Caco-2 (cell line): ENCODE measurements around the gene ZBTB17. TPM values are rescaled to one million over a fixed set of nuclear protein-coding genes. Genes with fewer than 3 reads are reported as not detected.

Experiments
- BruUV-seq: library from RNA; stranded (reverse); fragments of 400-500 nt; replicated peaks from 2 replicates; lab custom pipeline; 2021; lab: Mats Ljungman, UMichigan
- CTCF ChIA-PET: fragments of 300-600 bp; sonication (Branson Sonifier 250); formaldehyde crosslinking; loops from one replicate; lab custom pipeline; 2022; ENCODE audit warnings: antibody characterized with exemption; lab: Charles Lee
- POLR2A ChIA-PET: fragments of 300-600 bp; sonication (Branson Sonifier 250); formaldehyde crosslinking; loops from one replicate; lab custom pipeline; 2022; ENCODE audit warnings: antibody characterized with exemption; lab: Charles Lee
- DNase-seq, 2 experiments: peaks; one replicate each; pipeline versions ENCODE4 v3.0.0 to v3.0.0-alpha.2; 2020 to 2022
- H3K27me3 ChIP-seq: replicated peaks from 2 replicates; pipeline ENCODE4 v1.6.0; 2011; ENCODE audit warnings: low read length; ENCODE audit not compliant: control insufficient read depth, insufficient read depth
- H3K36me3 ChIP-seq: 2 replicates; pipeline ENCODE4 v1.5.1; 2011; ENCODE audit warnings: low read length; ENCODE audit not compliant: control insufficient read depth, insufficient read depth
- H3K4me1 ChIP-seq: fragments of 250-450 bp; sonication (Bioruptor Pico); 2 replicates; pipeline ENCODE4 v1.5.1; 2020; ENCODE audit warnings: mild to moderate bottlenecking
- H3K4me3 ChIP-seq: 2 replicates; pipeline ENCODE4 v1.5.1; 2011; ENCODE audit warnings: low read depth, mild to moderate bottlenecking, control low read depth, low read length
- H3K9me3 ChIP-seq: fragments of 250-450 bp; sonication (Bioruptor Pico); 2 replicates; pipeline ENCODE4 v1.5.1; 2020; ENCODE audit warnings: mild to moderate bottlenecking, moderate library complexity
- H3K27ac Mint-ChIP-seq: one replicate; pipeline ENCODE4 v1.8.0; 2022; ENCODE audit warnings: mixed read lengths; ENCODE audit not compliant: unreplicated experiment
- H3K27me3 Mint-ChIP-seq: one replicate; pipeline ENCODE4 v1.8.0; 2022; ENCODE audit warnings: mixed read lengths; ENCODE audit not compliant: insufficient read depth, unreplicated experiment
- H3K36me3 Mint-ChIP-seq: one replicate; pipeline ENCODE4 v1.8.0; 2022; ENCODE audit warnings: mild to moderate bottlenecking, mixed read lengths; ENCODE audit not compliant: insufficient read depth, unreplicated experiment
- H3K4me1 Mint-ChIP-seq: one replicate; pipeline ENCODE4 v1.8.0; 2022; ENCODE audit warnings: low read depth, mixed read lengths; ENCODE audit not compliant: unreplicated experiment
- H3K4me3 Mint-ChIP-seq: one replicate; pipeline ENCODE4 v1.8.0; 2022; ENCODE audit warnings: mild to moderate bottlenecking, moderate library complexity, mixed read lengths; ENCODE audit not compliant: unreplicated experiment
- H3K9me3 Mint-ChIP-seq: one replicate; pipeline ENCODE4 v1.8.0; 2022; ENCODE audit warnings: mixed read lengths; ENCODE audit not compliant: unreplicated experiment
- intact Hi-C: fragments of 100-400 bp; cut with micrococcal nuclease; formaldehyde crosslinking; loops from one replicate; pipeline ENCODE4 v1.10.0; 2022; ENCODE audit not compliant: unreplicated experiment
- total RNA-seq: library from RNA; stranded (reverse); gene quantifications from 2 replicates; pipeline ENCODE4 v1.2.3, GENCODE V29; 2022
- TF ChIP-seq, protein P1 (sequence below), 2 experiments: fragments of 200-600 bp in 1 of 2; IDR thresholded peaks; 1 replicate in 1 of 2; 2 replicates in 1 of 2; pipeline versions ENCODE4 v1.5.1 to v1.8.0; 2011 to 2022; ENCODE audit warnings: antibody characterized with exemption in 1 of 2, control low read depth in 1 of 2, inconsistent platforms in 1 of 2, low read depth in 1 of 2, low read length in 1 of 2, mild to moderate bottlenecking in 1 of 2, moderate library complexity in 1 of 2; ENCODE audit not compliant: insufficient read depth in 1 of 2, severe bottlenecking in 1 of 2, unreplicated experiment in 1 of 2

The ZBTB17 gene
- total RNA-seq, 1 experiment from 2014 or later: 23.5 TPM

DNA sequence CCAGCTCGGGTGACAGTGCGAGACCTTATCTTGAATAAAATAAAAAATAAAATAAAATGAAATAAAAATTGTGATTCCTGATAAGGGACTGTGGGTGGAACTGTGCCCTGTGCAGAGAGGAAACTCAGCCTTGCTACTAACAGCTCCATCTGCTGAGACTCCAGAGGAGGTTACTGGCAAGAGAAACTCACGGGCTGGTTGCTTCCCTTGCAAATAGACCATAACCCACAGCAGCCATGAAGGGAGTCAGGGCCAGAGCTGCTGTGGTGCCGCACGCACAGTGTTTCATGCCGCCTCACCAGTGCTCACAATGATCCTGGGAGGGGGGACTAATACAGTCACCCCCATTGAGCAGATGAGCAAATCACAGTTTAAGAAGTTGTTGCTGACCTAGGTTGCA lies 13.7 kb downstream of the ZBTB17 start:
- no peak for DNase-seq
- Mint-ChIP-seq H3K9me3 (no peaks in the 10 kb centered on the region), H3K27ac (no peak overlapping the region), H3K36me3 (peaks cover 18% of the 10 kb centered on the region), H3K4me1 (no peaks in the 10 kb centered on the region), H3K4me3 (no peak overlapping the region), H3K27me3 (no peaks in the 10 kb centered on the region)
- Histone ChIP-seq H3K27me3 (no peaks in the 10 kb centered on the region), H3K4me3 (no peak overlapping the region), H3K36me3 (no peaks in the 10 kb centered on the region), H3K9me3 (no peaks in the 10 kb centered on the region), H3K4me1 (no peaks in the 10 kb centered on the region)
- intact Hi-C loops: no loop called here
- BruUV-seq: no TSS peak
- ChIA-PET CTCF (no interaction called here), POLR2A (no interaction called here)
- TF ChIP-seq, protein P1, sequence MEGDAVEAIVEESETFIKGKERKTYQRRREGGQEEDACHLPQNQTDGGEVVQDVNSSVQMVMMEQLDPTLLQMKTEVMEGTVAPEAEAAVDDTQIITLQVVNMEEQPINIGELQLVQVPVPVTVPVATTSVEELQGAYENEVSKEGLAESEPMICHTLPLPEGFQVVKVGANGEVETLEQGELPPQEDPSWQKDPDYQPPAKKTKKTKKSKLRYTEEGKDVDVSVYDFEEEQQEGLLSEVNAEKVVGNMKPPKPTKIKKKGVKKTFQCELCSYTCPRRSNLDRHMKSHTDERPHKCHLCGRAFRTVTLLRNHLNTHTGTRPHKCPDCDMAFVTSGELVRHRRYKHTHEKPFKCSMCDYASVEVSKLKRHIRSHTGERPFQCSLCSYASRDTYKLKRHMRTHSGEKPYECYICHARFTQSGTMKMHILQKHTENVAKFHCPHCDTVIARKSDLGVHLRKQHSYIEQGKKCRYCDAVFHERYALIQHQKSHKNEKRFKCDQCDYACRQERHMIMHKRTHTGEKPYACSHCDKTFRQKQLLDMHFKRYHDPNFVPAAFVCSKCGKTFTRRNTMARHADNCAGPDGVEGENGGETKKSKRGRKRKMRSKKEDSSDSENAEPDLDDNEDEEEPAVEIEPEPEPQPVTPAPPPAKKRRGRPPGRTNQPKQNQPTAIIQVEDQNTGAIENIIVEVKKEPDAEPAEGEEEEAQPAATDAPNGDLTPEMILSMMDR (IDR thresholded peaks at IDR 0.05; ENCODE audit: insufficient read depth in 1 of 2, low read depth in 1 of 2, low read length in 1 of 2, severe bottlenecking in 1 of 2, unreplicated experiment in 1 of 2): no peak

DNA sequence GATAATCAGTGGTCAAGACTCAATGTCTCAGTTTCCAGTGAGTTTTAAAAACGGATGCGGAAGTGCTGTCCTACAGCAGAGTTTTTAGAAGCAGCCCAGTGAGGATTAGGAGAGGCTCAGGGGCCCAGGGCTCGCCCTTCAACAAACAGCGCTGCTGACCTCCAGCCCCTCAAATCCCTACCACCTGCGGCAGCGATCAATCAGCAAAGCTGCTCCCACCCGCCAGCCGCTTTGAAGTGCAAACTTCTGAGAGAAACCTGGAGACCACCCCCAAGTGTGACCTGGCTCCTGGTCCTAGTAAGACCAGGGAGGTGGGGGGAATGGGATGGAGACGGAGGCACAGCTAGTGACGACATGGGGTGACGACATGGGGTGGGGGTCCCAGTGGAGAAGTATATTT lies 14.4 kb downstream of the ZBTB17 start:
- Mint-ChIP-seq H3K9me3 (no peaks in the 10 kb centered on the region), H3K4me1 (no peaks in the 10 kb centered on the region), H3K36me3 (peaks cover 14% of the 10 kb centered on the region), H3K27ac (no peak overlapping the region), H3K27me3 (no peaks in the 10 kb centered on the region), H3K4me3 (no peak overlapping the region)
- Histone ChIP-seq H3K4me1 (no peaks in the 10 kb centered on the region), H3K4me3 (no peak overlapping the region), H3K9me3 (no peaks in the 10 kb centered on the region), H3K36me3 (no peaks in the 10 kb centered on the region), H3K27me3 (no peaks in the 10 kb centered on the region)
- ChIA-PET POLR2A (no interaction called here), CTCF (no interaction called here)
- DNase-seq: no peak
- intact Hi-C loops: no loop called here
- no TSS peak for BruUV-seq
- TF ChIP-seq, protein P1 (IDR thresholded peaks at IDR 0.05; ENCODE audit: insufficient read depth in 1 of 2, low read depth in 1 of 2, low read length in 1 of 2, severe bottlenecking in 1 of 2, unreplicated experiment in 1 of 2): no peak

DNA sequence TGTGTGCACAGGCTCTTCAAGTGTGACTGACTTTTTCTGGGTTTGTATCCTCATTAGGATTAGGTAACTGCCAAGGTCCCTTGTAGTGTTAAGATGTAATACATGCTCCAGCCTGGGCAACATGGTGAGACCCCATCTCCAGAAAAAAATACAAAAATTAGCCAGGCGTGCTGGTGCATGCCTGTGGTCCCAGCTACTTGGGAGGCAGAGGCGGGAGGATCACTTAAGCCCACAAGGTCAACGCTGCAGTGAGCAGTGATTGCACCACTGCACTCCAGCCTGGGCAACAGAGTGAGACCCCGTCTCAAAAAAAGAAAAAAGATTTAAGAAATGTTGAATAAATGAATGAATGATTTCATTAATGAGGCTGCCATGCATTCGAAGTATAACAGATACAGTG lies 15.1 kb downstream of the ZBTB17 start:
- Mint-ChIP-seq H3K4me1 (no peaks in the 10 kb centered on the region), H3K9me3 (no peaks in the 10 kb centered on the region), H3K36me3 (peaks cover 14% of the 10 kb centered on the region), H3K27me3 (no peaks in the 10 kb centered on the region), H3K4me3 (no peak overlapping the region), H3K27ac (no peak overlapping the region)
- intact Hi-C loops: no loop called here
- Histone ChIP-seq H3K27me3 (no peaks in the 10 kb centered on the region), H3K4me1 (no peaks in the 10 kb centered on the region), H3K9me3 (no peaks in the 10 kb centered on the region), H3K4me3 (no peak overlapping the region), H3K36me3 (no peaks in the 10 kb centered on the region)
- no peak for DNase-seq
- POLR2A ChIA-PET: interaction anchor here (0.6 kb wide), 1 partner anchor 102 kb away, joined by 4 read pairs; no protein-coding TSS in a partner anchor
- CTCF ChIA-PET: no interaction called here
- TF ChIP-seq, protein P1 (IDR thresholded peaks at IDR 0.05; ENCODE audit: insufficient read depth in 1 of 2, low read depth in 1 of 2, low read length in 1 of 2, severe bottlenecking in 1 of 2, unreplicated experiment in 1 of 2): no peak
- BruUV-seq: no TSS peak
